NCI-H2029 treated with DMSO at 0.1 percent for 48 hours (cell line): ENCODE data around the gene PACRGL.
"Not testable (repeated sequence)": the region's sequence is repeated elsewhere in the genome, so short reads cannot be mapped to it uniquely, and the experiment has no call there.

ENCODE experiments used
- DNase-seq: peaks from one replicate; lab custom pipeline; 2025; lab: John Stamatoyannopoulos, UW

PACRGL gene

DNA sequence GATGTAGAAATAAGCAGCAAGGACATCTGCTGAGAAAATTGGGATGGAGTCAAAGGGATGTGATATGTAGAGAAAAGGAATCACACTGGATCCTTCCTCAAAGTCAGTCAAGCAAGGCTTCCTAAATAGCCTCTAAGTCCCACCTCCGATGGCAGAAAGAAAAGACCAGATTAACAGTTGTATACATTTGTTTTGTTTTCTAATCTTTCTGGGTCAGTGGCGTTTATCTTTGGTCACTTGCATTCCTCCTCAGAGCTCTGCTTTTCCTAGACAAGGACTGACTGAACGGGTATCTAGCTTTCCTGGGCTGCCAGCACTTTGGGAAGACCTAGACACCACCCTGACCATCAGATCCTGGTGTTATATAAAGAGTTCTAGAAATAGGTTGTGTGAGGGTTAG is 23.2 kb downstream of the PACRGL start:
- no peak for DNase-seq

DNA sequence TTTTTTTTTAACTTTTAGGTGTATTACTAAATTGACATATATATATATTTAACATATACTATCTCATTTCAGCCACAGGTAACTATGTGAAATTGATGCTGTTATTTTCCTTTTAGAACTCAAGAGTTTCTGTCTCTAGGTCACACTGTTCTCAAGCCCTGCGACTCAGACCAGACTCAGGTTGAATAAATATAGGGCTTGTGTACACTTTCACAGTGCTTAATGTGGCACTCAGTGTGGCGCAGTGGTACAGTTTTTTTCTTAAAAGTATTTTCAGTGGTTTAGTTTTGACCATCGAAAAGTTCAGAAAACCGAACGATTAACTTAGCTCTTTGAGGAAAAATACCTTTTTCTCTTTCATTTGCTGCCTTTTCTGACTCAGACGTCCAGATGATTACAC is 24.7 kb downstream of the PACRGL start:
- no peak for DNase-seq

DNA sequence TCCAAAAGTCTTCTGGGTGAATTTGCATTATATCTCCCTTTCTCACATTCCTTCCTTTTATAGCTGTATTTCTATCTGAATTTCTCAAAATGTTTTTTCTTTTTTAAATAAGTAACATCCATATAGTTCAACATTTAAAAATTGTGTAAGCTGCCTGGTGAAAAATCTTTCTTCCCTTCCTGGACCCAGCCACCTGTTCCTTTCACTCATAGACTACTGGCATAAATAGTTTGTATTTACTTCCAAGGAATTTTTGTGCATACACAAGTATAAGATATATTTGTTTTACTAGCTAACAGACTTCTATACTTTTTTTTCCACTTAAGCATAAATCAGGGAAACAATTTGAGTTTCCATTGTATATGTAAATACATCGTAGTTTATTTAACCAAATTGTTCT is 35.7 kb downstream of the PACRGL start:
- DNase-seq, result no peak

DNA sequence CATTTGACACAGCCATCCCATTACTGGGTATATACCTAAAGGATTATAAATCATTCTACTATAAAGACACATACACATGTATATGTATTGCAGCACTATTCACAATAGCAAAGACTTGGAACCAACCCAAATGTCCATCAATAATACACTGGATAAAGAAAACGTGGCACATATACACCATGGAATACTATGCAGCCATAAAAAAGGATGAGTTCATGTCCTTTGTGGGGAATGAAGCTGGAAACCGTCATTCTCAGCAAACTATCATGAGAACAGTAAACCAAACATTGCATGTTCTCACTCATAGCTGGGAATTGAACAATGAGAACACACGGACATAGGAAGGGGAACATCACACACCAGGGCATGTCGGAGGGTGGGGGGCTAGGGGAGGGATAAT is 45.7 kb downstream of the PACRGL start:
- not testable (repeated sequence) for DNase-seq

DNA sequence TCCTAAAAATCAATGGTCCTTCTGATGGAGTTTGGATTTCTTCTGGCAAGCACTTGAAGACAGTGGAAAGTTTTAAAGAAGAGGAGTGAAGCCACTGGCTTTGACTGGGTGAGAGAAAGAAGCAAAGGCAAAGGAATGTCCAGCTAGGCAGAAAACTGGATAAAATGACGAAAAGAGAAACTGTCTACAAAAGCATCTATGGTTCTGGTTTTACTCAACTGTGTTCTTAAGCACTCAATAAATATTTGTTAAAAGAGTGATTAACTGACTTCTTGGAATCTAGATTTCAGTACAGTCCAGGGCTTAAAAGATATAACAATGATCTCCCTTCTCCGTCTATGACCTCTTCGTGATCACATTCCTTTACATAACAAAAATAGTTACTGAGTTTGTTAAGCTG is 52.4 kb downstream of the PACRGL start:
- DNase-seq, result no peak

DNA sequence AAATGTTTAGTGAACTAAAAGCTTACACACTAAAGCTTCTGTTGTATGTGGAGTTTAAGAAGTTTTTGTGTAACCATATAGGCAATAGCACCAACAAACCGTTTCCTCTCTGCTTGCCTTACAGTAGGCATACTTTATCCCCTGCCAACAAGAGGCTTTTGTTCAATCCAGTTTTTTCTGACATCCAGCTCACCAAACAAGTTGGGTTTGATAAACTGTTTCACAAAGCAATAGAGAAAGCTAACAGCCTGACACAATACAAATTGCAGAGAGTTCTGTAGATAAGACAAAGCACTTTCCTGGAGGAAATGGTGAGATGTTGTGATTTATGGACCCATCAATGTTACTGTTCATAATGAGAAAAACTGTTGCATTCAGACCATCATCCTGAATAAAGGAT is 53.8 kb downstream of the PACRGL start:
- no peak for DNase-seq

DNA sequence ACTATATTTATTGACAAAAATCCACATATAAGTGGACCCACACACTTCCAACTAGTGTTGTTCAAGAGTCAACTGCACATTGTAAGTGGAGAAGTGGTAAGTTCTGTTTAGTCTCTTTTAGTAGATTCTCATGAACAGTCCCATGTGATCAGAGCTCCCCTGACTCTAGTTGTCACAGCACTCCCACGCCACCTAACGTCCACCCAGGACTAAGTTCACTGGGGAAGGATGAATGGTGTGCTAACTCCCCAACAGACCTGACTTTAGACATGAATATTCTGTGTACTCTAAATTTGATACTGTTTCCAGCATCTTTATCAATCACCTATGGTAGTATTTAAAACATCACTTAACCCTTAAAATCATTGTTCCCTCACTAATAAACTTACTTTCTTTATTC is 59.8 kb downstream of the PACRGL start:
- DNase-seq, result no peak

DNA sequence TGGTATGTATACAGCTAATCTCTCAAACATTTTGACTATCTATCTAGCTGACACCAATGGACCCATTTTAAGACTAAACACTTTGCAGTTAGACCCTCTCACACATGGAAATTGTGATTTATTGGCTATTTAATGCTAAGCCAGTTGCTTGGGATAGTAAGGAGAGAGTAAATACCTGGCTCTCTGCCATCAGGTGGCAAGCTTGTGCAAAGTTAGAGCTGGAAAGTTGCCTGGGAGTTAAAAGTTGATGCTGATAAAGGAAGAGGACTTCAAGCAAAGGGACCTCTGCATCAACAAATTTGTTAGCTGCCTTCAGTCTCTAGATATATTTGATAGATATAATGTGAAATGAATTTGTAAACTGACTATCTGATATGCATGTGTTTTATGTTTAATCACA is 61.1 kb downstream of the PACRGL start:
- no peak for DNase-seq

DNA sequence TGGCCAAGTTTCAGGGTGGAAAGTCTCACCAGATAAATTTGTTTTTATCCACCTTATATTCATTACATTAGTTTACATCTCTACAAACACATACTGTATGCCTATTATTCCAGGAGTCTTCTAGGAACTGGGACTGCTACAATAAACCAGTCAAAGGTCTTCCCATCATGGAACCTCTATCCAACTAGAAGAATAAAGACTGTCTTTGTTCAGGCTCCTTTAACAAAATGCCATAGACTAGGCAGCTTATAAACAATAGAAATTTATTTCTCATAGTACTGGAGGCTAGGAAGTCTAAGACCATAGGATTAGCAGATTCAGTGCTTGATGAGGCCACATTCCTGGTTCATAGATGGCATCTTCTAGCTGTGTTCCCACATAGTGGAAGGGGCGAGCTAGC is 61.6 kb downstream of the PACRGL start:
- no peak for DNase-seq

DNA sequence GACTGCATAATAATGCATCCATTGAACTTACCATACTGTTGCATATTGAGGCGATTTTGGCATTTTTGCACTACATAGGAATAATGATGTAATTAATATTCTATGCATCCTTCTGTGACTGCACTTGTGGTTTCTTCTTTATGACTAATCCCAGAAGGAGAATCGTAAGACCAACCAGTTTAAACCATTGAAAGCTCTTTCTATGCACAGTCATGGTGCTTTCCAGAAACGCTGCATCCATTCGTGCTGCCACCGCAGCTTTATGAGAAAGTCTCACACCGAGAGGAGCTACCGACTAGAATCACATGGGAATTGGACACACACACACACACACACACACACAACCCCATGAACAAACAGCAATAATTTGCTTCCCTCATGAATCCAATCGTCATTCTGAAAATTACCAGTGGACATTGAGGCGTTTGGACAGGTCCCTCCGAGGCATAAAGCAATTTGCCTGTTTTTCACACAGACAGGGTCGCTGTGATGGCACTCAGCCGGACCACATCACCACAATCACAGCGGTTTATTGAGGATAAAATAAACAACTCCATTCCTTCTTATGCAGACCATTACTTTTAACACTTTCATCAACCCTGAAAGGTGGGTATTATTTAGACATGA is 64.2 kb downstream of the PACRGL start:
- DNase-seq, result no peak

DNA sequence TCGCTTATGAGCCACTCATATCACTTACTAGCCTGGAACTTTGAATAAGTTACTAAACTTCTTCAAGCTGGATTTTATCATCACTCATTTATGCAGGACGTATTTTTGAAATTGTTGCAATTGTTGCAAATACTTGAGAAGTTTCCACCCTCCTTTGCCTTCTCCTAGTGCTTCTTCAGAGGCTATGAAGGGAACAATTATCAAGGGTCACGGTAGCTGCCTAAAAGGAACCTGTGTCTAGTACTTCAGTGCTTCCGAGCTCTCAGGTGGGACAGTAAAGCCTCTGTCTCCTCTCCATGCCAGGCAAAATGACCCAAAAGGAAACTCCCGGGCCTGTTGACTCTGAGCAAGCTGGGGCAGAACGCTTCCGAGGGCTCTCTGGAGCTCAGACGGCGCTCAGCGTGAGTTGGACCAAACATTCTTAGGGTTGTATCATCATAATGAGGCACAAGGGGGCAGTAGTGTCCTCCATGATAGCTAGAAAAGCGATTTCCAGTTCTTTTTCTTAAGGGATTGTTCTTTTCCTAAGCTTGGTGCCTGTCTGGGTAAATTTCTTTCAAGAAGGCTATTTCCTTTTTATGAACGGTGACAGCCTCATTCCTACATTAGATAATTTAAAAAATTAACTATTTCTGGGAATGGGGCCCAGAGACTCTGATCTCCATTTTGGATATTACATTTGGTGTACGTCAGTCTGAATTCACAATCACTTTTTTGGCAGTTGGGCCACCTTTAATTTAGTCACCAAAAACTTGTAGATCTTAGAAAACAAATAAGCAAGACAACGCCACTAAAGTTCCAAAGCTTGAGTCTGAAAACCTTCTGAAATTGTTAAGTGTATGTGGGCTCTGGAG is 73.1 kb downstream of the PACRGL start:
- peak; percentile 53 for DNase-seq

DNA sequence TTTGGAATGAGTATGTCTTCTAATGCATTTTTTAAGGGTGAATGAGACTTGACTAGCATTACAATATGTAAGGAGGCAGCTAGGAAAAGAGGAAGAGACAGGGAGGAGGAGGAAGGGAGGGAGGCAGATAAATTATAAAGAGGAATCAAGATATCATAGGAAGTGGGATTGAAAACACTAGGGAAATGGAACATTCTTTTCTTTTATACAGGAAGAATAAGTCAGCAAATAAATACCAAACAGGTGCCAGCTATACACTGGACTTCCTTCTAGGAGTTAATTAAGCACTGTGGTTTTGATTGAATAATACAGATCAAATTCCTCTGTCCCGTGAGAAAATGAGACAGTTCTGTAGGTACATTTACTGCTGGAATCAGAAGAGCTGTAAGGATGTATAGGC is 78.6 kb downstream of the PACRGL start:
- no peak for DNase-seq

DNA sequence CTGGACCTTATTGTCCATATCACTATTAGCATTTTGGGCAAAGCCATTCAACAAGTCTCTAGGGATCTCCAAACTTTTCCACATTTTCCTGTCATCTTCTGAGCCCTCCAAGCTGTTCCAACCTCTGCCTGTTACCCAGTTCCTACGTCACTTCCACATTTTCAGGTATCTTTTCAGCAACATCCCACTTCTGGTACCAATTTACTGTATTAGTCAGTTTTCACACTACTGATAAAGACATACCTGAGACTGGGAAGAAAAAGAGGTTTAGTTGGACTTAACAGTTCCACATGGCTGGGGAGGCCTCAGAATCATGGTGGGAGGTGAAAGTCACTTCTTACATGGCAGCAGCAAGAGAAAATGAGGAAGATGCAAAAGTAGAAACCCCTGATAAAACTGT is 82.9 kb downstream of the PACRGL start:
- DNase-seq, result not testable (repeated sequence)

DNA sequence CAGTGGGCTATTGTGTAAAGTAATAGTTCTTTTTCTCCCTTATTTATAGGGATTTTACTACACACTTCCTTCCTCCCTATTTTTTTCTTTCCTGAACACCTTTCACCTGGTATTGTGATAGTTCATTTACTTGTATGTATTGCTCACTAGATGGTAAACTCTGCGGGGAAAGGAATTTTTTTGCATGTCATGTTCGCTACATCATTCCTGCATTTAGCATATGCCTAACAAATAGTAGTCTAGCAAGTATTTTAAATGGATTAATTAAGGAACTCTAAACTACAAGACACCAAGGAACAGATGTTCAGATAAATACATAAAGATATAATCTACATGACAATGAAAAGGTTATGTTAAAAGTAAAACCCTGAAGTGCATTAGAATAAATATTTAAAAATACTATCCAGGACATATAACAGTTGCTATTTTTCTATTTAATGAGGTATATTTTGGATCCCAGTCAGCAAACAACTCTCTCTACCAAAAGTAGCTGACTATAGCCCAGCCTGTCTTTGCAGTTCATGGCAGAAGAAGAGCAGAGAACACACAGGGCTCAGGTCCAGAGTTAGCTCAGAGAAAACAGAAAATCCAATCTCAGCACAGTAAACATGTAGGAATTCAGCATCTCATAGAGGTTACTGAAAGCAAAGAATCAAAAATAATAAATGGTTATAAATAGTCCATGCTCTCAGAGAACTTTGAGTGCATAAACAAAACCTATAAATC is 87.8 kb downstream of the PACRGL start:
- DNase-seq, result no peak
